GM12865 (cell line): ENCODE data around the gene CDRT4.

Source experiments
- DNase-seq: peaks from one replicate; pipeline ENCODE4 v3.0.0; 2010; ENCODE audit warnings: low read depth
- H3K4me3 ChIP-seq: 2 replicates; pipeline ENCODE4 v1.5.1; 2011; ENCODE audit warnings: mild to moderate bottlenecking, low read depth, low read length, control low read depth
- TF ChIP-seq, protein P1 (sequence below): IDR thresholded peaks from 2 replicates; pipeline ENCODE4 v1.5.1; 2011; ENCODE audit warnings: low read length, control low read depth, low read depth, inconsistent platforms; ENCODE audit not compliant: insufficient read depth; ENCODE audit errors: missing control alignments

CDRT4 gene

DNA sequence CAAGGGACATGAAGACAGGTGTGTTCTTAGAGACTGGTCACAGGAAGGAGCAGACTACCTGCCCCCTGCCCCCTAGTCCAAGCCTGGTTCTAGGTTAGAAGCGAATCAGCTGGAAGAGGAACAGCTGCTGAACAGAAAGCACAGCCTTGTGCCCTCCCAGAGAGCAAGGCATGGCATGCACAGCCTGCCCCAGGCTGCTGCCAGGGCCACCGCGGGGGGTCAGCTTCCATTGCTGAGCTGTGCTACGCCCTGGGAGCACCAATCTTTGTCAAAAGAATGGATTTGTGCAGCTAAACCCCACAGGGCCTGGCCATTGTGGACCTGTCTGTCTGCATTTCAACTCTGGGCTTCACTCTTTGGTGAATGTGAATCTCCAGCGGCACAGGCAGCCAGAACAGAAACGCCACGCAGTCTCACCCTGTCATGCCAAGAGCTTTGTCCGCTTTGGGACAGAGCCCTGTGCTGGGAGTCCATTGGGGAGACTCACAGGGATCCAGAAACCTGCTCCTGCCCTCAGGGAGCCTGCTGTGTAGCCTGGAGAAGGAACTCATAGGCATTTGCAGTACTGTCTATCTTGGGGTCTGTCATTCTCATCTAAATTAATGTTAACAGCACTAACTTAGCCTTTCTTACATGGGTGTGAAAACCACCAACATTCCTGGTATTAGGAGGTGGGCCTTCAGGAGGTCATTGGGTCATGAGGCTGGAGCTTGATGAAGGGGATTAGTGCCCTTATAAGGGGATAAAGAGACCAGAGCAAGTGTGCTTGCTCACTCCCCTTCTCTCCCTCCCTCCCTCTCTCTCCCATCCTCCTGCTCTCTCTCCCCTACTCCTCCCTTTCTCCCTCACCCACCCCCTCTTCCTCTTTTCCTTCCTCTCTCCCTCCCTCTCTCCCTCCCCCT is 25.6 kb upstream of the CDRT4 start:
- H3K4me3 ChIP-seq = no peak overlapping the region
- no peak for DNase-seq
- TF ChIP-seq, protein P1, sequence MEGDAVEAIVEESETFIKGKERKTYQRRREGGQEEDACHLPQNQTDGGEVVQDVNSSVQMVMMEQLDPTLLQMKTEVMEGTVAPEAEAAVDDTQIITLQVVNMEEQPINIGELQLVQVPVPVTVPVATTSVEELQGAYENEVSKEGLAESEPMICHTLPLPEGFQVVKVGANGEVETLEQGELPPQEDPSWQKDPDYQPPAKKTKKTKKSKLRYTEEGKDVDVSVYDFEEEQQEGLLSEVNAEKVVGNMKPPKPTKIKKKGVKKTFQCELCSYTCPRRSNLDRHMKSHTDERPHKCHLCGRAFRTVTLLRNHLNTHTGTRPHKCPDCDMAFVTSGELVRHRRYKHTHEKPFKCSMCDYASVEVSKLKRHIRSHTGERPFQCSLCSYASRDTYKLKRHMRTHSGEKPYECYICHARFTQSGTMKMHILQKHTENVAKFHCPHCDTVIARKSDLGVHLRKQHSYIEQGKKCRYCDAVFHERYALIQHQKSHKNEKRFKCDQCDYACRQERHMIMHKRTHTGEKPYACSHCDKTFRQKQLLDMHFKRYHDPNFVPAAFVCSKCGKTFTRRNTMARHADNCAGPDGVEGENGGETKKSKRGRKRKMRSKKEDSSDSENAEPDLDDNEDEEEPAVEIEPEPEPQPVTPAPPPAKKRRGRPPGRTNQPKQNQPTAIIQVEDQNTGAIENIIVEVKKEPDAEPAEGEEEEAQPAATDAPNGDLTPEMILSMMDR = no peak

- TF ChIP-seq, protein P1 = no peak
- no peak for DNase-seq
- no peak overlapping the region for H3K4me3 ChIP-seq
These were observed 24.8 kb upstream of the CDRT4 start for GRCh38 chr17:15492186-15492585.

- TF ChIP-seq, protein P1 = no peak
- H3K4me3 ChIP-seq = no peak overlapping the region
- DNase-seq = no peak
These were observed 23.3 kb upstream of the CDRT4 start for GRCh38 chr17:15490634-15491261.

DNA sequence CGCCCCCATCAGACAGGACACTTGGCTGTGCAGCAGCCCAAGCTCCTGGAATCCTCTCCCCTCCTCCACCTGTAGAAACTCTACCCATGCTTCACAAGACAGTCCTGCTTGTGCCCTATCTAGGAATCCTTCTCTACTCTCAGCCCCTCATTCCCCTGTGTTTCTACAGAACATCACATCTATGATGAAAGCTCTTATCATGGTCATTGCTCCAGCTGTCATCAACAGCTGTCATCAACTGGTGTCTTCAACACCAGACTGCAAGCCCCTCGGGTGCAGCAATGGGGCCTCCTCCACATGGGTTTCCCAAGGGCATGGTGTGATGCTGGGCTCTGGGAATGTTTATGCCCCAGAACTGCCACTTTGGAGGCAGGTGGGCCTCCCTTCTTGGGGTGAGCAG is 21.1 kb upstream of the CDRT4 start:
- no peak overlapping the region for H3K4me3 ChIP-seq
- DNase-seq = no peak
- TF ChIP-seq, protein P1 = no peak

- TF ChIP-seq, protein P1 = no peak
- no peak overlapping the region for H3K4me3 ChIP-seq
- DNase-seq = no peak
These were observed 17.6 kb upstream of the CDRT4 start for GRCh38 chr17:15485045-15485444.

- no peak for DNase-seq
- no peak overlapping the region for H3K4me3 ChIP-seq
- TF ChIP-seq, protein P1 = no peak
These were observed 16.0 kb upstream of the CDRT4 start for GRCh38 chr17:15483431-15483830.
